Measurements from ENCODE around the gene DPP8. TPM values are rescaled to one million over a fixed set of nuclear protein-coding genes. Genes with fewer than 3 reads are reported as not detected.
A peak's percentile ranks its signal among the peaks of the same experiment; 100 is the strongest.

Gene DPP8
- polyA plus RNA-seq, 1 experiment = 21.6 TPM

GRCh38 chr15:65532738-65533051 lies 15.2 kb upstream of the DPP8 start:
- DNase-seq (ENCODE audit: low read depth) = peak; percentile 28
- Histone ChIP-seq H3K27me3 (ENCODE audit: control insufficient read depth, insufficient read depth, low read length) (no peaks in the 10 kb centered on the region), H3K4me3 (ENCODE audit: low read depth, low read length) (no peak overlapping the region), H3K36me3 (ENCODE audit: control insufficient read depth, insufficient read depth, low read length) (no peaks in the 10 kb centered on the region)
- CTCF ChIA-PET = interaction anchor here (0.9 kb wide), 1 partner anchor 29 kb away, joined by 3 read pairs; no protein-coding TSS in a partner anchor
- POLR2A ChIA-PET = no interaction called here
- no peak for TF ChIP-seq CTCF (IDR thresholded peaks at IDR 0.05; ENCODE audit: insufficient read depth, low read depth, low read length)

- no peak for DNase-seq (ENCODE audit: low read depth)
- TF ChIP-seq CTCF (IDR thresholded peaks at IDR 0.05; ENCODE audit: insufficient read depth, low read depth, low read length) = no peak
- POLR2A ChIA-PET = interaction anchor here (0.9 to 1.7 kb wide), 2 partner anchors 14 to 80 kb away, joined by 5 to 15 read pairs; partner anchors contain the start of gene INTS14
- CTCF ChIA-PET = interaction anchor here (1.2 to 1.4 kb wide), 3 partner anchors 14 to 129 kb away, joined by 3 to 4 read pairs (median 4); partner anchors contain the start of gene INTS14
- peak within 1 kb of the TSS; percentile 93 for H3K4me3 ChIP-seq (ENCODE audit: low read depth, low read length)
- no peaks in the 10 kb centered on the region for H3K27me3 ChIP-seq (ENCODE audit: control insufficient read depth, insufficient read depth, low read length)
- no peaks in the 10 kb centered on the region for H3K36me3 ChIP-seq (ENCODE audit: control insufficient read depth, insufficient read depth, low read length)
These were observed 13.0 kb upstream of the DPP8 start, which contains the start of gene HACD3 for GRCh38 chr15:65530318-65531111. HACD3 (plus strand) TSS chr15:65530463; CDS start chr15:65530632, 169 bp downstream.

- H3K4me3 ChIP-seq (ENCODE audit: low read depth, low read length) = peak overlapping the region; percentile 93
- DNase-seq (ENCODE audit: low read depth) = no peak
- TF ChIP-seq CTCF (IDR thresholded peaks at IDR 0.05; ENCODE audit: insufficient read depth, low read depth, low read length) = no peak
- no peaks in the 10 kb centered on the region for H3K27me3 ChIP-seq (ENCODE audit: control insufficient read depth, insufficient read depth, low read length)
- ChIA-PET CTCF (interaction anchor here (0.9 to 1.4 kb wide), 3 partner anchors 13 to 129 kb away, joined by 3 to 4 read pairs (median 4); no protein-coding TSS in a partner anchor), POLR2A (interaction anchor here (1.7 kb wide), 1 partner anchor 13 kb away, joined by 5 read pairs; no protein-coding TSS in a partner anchor)
- no peaks in the 10 kb centered on the region for H3K36me3 ChIP-seq (ENCODE audit: control insufficient read depth, insufficient read depth, low read length)
These were observed 12.4 kb upstream of the DPP8 start for GRCh38 chr15:65529762-65530317.

- DNase-seq (ENCODE audit: low read depth) = no peak
- ChIA-PET CTCF (no interaction called here), POLR2A (no interaction called here)
- no peaks in the 10 kb centered on the region for H3K27me3 ChIP-seq (ENCODE audit: control insufficient read depth, insufficient read depth, low read length)
- no peak for TF ChIP-seq CTCF (IDR thresholded peaks at IDR 0.05; ENCODE audit: insufficient read depth, low read depth, low read length)
- H3K36me3 ChIP-seq (ENCODE audit: control insufficient read depth, insufficient read depth, low read length) = no peaks in the 10 kb centered on the region
- H3K4me3 ChIP-seq (ENCODE audit: low read depth, low read length) = no peak overlapping the region
These were observed 11.1 kb upstream of the DPP8 start for GRCh38 chr15:65528461-65529060.

GRCh38 chr15:65525622-65526021 lies 8.1 kb upstream of the DPP8 start:
- H3K27me3 ChIP-seq (ENCODE audit: control insufficient read depth, insufficient read depth, low read length) = no peaks in the 10 kb centered on the region
- H3K4me3 ChIP-seq (ENCODE audit: low read depth, low read length) = no peak overlapping the region
- TF ChIP-seq CTCF (IDR thresholded peaks at IDR 0.05; ENCODE audit: insufficient read depth, low read depth, low read length) = no peak
- ChIA-PET CTCF (no interaction called here), POLR2A (no interaction called here)
- no peaks in the 10 kb centered on the region for H3K36me3 ChIP-seq (ENCODE audit: control insufficient read depth, insufficient read depth, low read length)
- DNase-seq (ENCODE audit: low read depth) = no peak

Data from BJ (cell line).